Lung (tissue), 12 donors: Measurements from ENCODE around the gene MACROH2A1. TPM values are rescaled to one million over a fixed set of nuclear protein-coding genes. Genes with fewer than 3 reads are reported as not detected.

Experiments
- ATAC-seq: fragments of 200-7000 bp; cut with Tn5 transposase; one replicate; pipeline ENCODE4 v1.9.1; 2020; ENCODE audit warnings: moderate number of reproducible peaks; ENCODE audit not compliant: insufficient read depth, low FRiP score
- DNase-seq, 3 donors: peaks; one replicate each; pipeline ENCODE4 v3.0.0-alpha.2; 2013 to 2017
- H3K27ac ChIP-seq, 2 donors: one replicate each; pipeline ENCODE4 v1.5.1; 2013; ENCODE audit warnings: mild to moderate bottlenecking in 2 of 2, moderate library complexity in 2 of 2, control low read depth in 1 of 2, inconsistent platforms in 1 of 2, low read depth in 1 of 2, low read length in 1 of 2
- H3K27me3 ChIP-seq, 3 donors: one replicate each; pipeline ENCODE4 v1.5.1; 2013; ENCODE audit warnings: low read length in 2 of 3; ENCODE audit not compliant: control insufficient read depth in 3 of 3, insufficient read depth in 3 of 3
- H3K36me3 ChIP-seq, 4 donors: one replicate each; pipeline ENCODE4 v1.5.1; 2013; ENCODE audit warnings: low read length in 4 of 4, mild to moderate bottlenecking in 1 of 4, moderate library complexity in 1 of 4; ENCODE audit not compliant: control insufficient read depth in 4 of 4, insufficient read depth in 4 of 4
- H3K4me1 ChIP-seq, 5 donors: one replicate each; pipeline ENCODE4 v1.5.1; 2013; ENCODE audit warnings: low read length in 5 of 5, mild to moderate bottlenecking in 2 of 5, moderate library complexity in 1 of 5; ENCODE audit not compliant: control insufficient read depth in 5 of 5, insufficient read depth in 5 of 5
- H3K4me3 ChIP-seq: one replicate; pipeline ENCODE4 v1.5.1; 2013; ENCODE audit warnings: mild to moderate bottlenecking, control low read depth, moderate library complexity
- H3K9ac ChIP-seq, 2 donors: one replicate each; pipeline ENCODE4 v1.5.1; 2013; ENCODE audit warnings: low read length in 2 of 2, control low read depth in 1 of 2; ENCODE audit not compliant: insufficient read depth in 1 of 2
- H3K9me3 ChIP-seq, 4 donors: one replicate each; pipeline ENCODE4 v1.5.1; 2013; ENCODE audit warnings: low read length in 3 of 4, mild to moderate bottlenecking in 1 of 4, moderate library complexity in 1 of 4; ENCODE audit not compliant: control insufficient read depth in 4 of 4, insufficient read depth in 3 of 4
- CTCF ChIP-seq: IDR thresholded peaks from 2 replicates; pipeline ENCODE4 v1.5.1; 2012; ENCODE audit warnings: mild to moderate bottlenecking; ENCODE audit errors: control extremely low read depth, extremely low read depth
- WGBS, 2 donors: extraction: QIAGEN DNeasy Blood & Tissue Kit; methylation state at CpG; one replicate each; pipeline ENCODE4 v1.1.7; 2013; 5-methylcytosine and 5-hydroxymethylcytosine counted together
- polyA plus RNA-seq, 2 donors: library from polyadenylated mRNA; stranded (reverse); fragments of 200-250 nt; gene quantifications; one replicate each; pipeline ENCODE4 v1.2.1, GENCODE V29; 2013
- total RNA-seq, 2 donors: library from RNA; depleted of rRNA in 1 of 2; stranded (reverse); fragments of >200 nt in 1 of 2; gene quantifications; one replicate each; pipeline ENCODE4 v1.2.1, GENCODE V29; 2014 to 2021
- donor health status: control.
- donor health status: control.
- donor health status: Bipolar disorder and iron deficiency.
- donor health status: healthy.
- donor health status: DM: yes; HTN: yes; CAD: no.

The MACROH2A1 gene
- total and polyA plus RNA-seq, 4 donors = 149 to 334 (median 248) TPM

GRCh38 chr5:135405082-135405481, 6.1 kb upstream of the MACROH2A1 start:
- Histone ChIP-seq H3K4me3 (no peak overlapping the region), H3K27me3 (no peaks in the 10 kb centered on the region), H3K9ac (no peak overlapping the region), H3K4me1 (peaks cover 0 to 10% (median 7%) of the 10 kb centered on the region in 5 donors), H3K9me3 (no peaks in the 10 kb centered on the region), H3K27ac (no peak overlapping the region), H3K36me3 (no peaks in the 10 kb centered on the region)
- WGBS, 2 donors = 92 to 97% methylated on average over 2 of the region's 2 CpGs
- no peak for ATAC-seq
- DNase-seq = no peak
- TF ChIP-seq CTCF = no peak

DNA sequence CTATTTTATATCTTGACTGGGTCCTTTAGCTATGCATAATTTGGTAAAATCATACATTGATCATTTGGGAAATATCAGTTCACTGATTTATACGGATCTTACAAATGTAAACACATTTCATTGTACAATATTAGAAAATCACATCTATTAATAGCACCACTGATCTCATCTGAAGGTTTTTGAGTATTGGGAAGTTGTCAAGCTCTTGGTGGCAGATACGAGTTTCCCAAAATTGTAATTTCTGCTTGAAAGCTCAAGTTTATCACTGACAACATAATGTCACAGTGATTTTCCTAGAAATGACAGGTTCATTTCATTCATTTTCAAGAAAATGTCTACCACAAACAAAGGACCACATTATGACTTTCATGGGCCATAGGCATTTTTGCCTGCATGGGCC, 3.0 kb upstream of the MACROH2A1 start:
- 77 to 83% methylated on average over 2 of the region's 2 CpGs for WGBS, 2 donors
- Histone ChIP-seq H3K4me1 (peaks cover 1 to 28% (median 17%) of the 10 kb centered on the region in 5 donors), H3K27me3 (no peaks in the 10 kb centered on the region), H3K9me3 (no peaks in the 10 kb centered on the region), H3K4me3 (no peak overlapping the region), H3K9ac (no peak overlapping the region), H3K36me3 (no peaks in the 10 kb centered on the region), H3K27ac (no peak overlapping the region)
- no peak for DNase-seq
- no peak for ATAC-seq
- no peak for TF ChIP-seq CTCF

DNA sequence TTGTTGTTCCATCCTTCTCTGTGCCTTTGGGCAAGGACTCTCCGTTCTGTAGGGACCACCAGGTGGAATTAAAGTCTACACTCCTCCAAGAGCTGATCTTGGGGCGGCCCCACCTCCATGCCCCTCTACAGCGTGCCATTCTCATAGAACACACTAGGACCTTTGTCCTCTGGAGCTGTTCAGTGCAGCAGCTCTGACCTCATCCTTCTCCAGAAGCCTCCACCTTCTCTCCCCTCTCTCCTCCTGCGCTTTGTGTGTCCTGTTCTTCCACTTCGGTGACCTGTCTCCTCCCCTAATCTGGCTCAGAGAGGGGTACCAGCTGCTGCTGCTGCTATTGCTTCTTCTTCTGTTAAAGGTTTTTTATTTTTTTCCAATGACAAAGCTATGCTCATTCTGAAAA, 1.8 kb upstream of the MACROH2A1 start:
- WGBS, 2 donors = 67 to 69% methylated on average over 5 of the region's 5 CpGs
- no peaks in the 10 kb centered on the region for H3K27me3 ChIP-seq
- H3K4me3 ChIP-seq = no peak overlapping the region
- H3K4me1 ChIP-seq = peaks cover 8 to 39% (median 20%) of the 10 kb centered on the region in 5 donors
- ATAC-seq (no peak), DNase-seq (peak in 2 of 3 donors; percentile 34 to 46)
- H3K9me3 ChIP-seq = no peaks in the 10 kb centered on the region
- TF ChIP-seq CTCF = no peak
- no peak overlapping the region for H3K9ac ChIP-seq
- H3K36me3 ChIP-seq = no peaks in the 10 kb centered on the region
- H3K27ac ChIP-seq = no peak overlapping the region

- peak; percentile 40 to 62 (median 53) for DNase-seq
- H3K36me3 ChIP-seq = no peaks in the 10 kb centered on the region
- ATAC-seq = no peak
- H3K9ac ChIP-seq = peak overlapping the region; percentile 85 to 96
- TF ChIP-seq CTCF = no peak
- H3K27me3 ChIP-seq = no peaks in the 10 kb centered on the region
- WGBS, 2 donors = 23 to 37% methylated on average over 25 of the region's 25 CpGs
- no peaks in the 10 kb centered on the region for H3K9me3 ChIP-seq
- H3K4me3 ChIP-seq = peak overlapping the region; percentile 95
- H3K27ac ChIP-seq = peak overlapping the region; percentile 87 to 93
- peaks cover 10 to 46% (median 28%) of the 10 kb centered on the region in 5 donors for H3K4me1 ChIP-seq
Measured at GRCh38 chr5:135399794-135400542, 937 bp upstream of the MACROH2A1 start.
